Nephron (organoid): ENCODE measurements around the gene SH3TC2.
"Not testable (repeated sequence)": the region's sequence is repeated elsewhere in the genome, so short reads cannot be mapped to it uniquely, and the experiment has no call there.

Experiments used
- H3K27ac Mint-ChIP-seq, 3 experiments: 2 replicates each; pipeline ENCODE4 v1.8.0; 2020; ENCODE audit warnings: mixed read lengths in 3 of 3, mild to moderate bottlenecking in 2 of 3, moderate library complexity in 1 of 3
- H3K27me3 Mint-ChIP-seq: 2 replicates; pipeline ENCODE4 v1.8.0; 2021; ENCODE audit warnings: low read depth, mild to moderate bottlenecking, moderate library complexity, mixed read lengths
- H3K36me3 Mint-ChIP-seq: 2 replicates; pipeline ENCODE4 v1.8.0; 2020; ENCODE audit warnings: low read depth, mixed read lengths
- H3K4me1 Mint-ChIP-seq: 2 replicates; pipeline ENCODE4 v1.8.0; 2020; ENCODE audit warnings: mixed read lengths
- H3K4me3 Mint-ChIP-seq, 3 experiments: 2 replicates each; pipeline ENCODE4 v1.8.0; 2020; ENCODE audit warnings: mild to moderate bottlenecking in 3 of 3, mixed read lengths in 3 of 3, moderate library complexity in 2 of 3
- H3K9me3 Mint-ChIP-seq: 2 replicates; pipeline ENCODE4 v1.8.0; 2020; ENCODE audit warnings: mixed read lengths
- CTCF ChIP-seq, 3 experiments: fragments of 200-600 bp; sonication (generic); IDR thresholded peaks; one replicate each; pipeline ENCODE4 v1.5.0; 2021; ENCODE audit warnings: antibody characterized with exemption in 3 of 3; ENCODE audit not compliant: unreplicated experiment in 3 of 3

Gene SH3TC2

DNA sequence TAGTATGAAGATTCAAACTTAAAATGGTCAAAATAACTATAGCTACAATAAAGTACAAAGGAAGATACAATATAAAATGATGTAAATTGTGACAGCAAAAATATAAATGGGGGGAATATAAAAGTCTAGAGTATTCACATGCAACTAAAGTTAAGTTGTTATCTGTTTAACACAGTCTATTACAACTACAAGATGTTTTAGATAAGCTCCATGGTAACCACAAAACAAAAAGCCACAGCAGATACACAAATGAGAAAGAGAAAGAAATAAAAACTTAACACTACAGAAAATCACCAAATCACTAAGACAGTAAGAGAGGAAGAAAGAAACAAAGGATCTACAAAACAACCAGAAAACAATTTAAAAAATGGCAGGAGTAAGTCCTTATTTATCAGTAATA is 17.0 kb upstream of the SH3TC2 start:
- peaks cover 4% of the 10 kb centered on the region for H3K27me3 Mint-ChIP-seq
- no peak overlapping the region for H3K27ac Mint-ChIP-seq
- H3K4me1 Mint-ChIP-seq = no peaks in the 10 kb centered on the region
- no peak for TF ChIP-seq CTCF (IDR thresholded peaks at IDR 0.05; ENCODE audit: unreplicated experiment in 3 of 3)
- H3K36me3 Mint-ChIP-seq = no peaks in the 10 kb centered on the region
- H3K4me3 Mint-ChIP-seq = no peak overlapping the region
- H3K9me3 Mint-ChIP-seq = peaks cover 20% of the 10 kb centered on the region

- H3K9me3 Mint-ChIP-seq = peaks cover 16% of the 10 kb centered on the region
Measured at GRCh38 chr5:149074071-149074470, 11.2 kb upstream of the SH3TC2 start.

GRCh38 chr5:149073213-149073612 is 10.4 kb upstream of the SH3TC2 start:
- TF ChIP-seq CTCF (IDR thresholded peaks at IDR 0.05; ENCODE audit: unreplicated experiment in 3 of 3) = no peak
- H3K36me3 Mint-ChIP-seq = no peaks in the 10 kb centered on the region
- H3K4me1 Mint-ChIP-seq = no peaks in the 10 kb centered on the region
- H3K27me3 Mint-ChIP-seq = peaks cover 5% of the 10 kb centered on the region
- peaks cover 16% of the 10 kb centered on the region for H3K9me3 Mint-ChIP-seq
- no peak overlapping the region for H3K4me3 Mint-ChIP-seq
- H3K27ac Mint-ChIP-seq = no peak overlapping the region

More at GRCh38 chr5:149074071-149074470, 11.2 kb upstream of the SH3TC2 start:
- H3K4me3 Mint-ChIP-seq, H3K27me3 Mint-ChIP-seq, H3K4me1 Mint-ChIP-seq, H3K36me3 Mint-ChIP-seq, H3K27ac Mint-ChIP-seq: not testable (repeated sequence)

GRCh38 chr5:149072791-149073190 is 9.9 kb upstream of the SH3TC2 start:
- no peak overlapping the region for H3K4me3 Mint-ChIP-seq
- no peak overlapping the region for H3K27ac Mint-ChIP-seq
- peaks cover 5% of the 10 kb centered on the region for H3K27me3 Mint-ChIP-seq
- H3K36me3 Mint-ChIP-seq = no peaks in the 10 kb centered on the region
- peaks cover 16% of the 10 kb centered on the region for H3K9me3 Mint-ChIP-seq
- TF ChIP-seq CTCF (IDR thresholded peaks at IDR 0.05; ENCODE audit: unreplicated experiment in 3 of 3) = no peak
- H3K4me1 Mint-ChIP-seq = no peaks in the 10 kb centered on the region

GRCh38 chr5:149072376-149072775 is 9.5 kb upstream of the SH3TC2 start:
- TF ChIP-seq CTCF (IDR thresholded peaks at IDR 0.05; ENCODE audit: unreplicated experiment in 3 of 3) = no peak
- Mint-ChIP-seq H3K27ac (no peak overlapping the region), H3K4me3 (no peak overlapping the region), H3K36me3 (no peaks in the 10 kb centered on the region), H3K9me3 (peaks cover 12% of the 10 kb centered on the region), H3K27me3 (peaks cover 5% of the 10 kb centered on the region), H3K4me1 (no peaks in the 10 kb centered on the region)

DNA sequence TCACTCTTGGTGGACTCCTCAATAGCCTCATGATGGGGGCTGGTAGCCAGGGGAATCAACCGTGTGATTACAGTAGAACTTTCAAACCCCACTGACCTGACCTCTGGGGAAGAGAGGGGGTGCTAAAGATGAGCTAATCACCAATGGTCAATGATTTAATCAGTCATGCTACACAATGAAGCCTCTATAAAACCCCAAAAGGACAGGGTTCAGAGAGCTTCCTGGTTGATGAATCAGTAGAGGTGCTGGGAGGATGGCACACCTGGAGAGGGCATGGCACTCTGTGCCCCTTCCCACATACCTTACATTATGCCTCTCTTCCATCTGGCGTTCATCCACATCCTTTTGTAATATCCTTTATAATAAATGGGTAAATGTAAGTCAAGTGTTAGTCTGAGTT is 8.9 kb upstream of the SH3TC2 start:
- H3K36me3 Mint-ChIP-seq = no peaks in the 10 kb centered on the region
- H3K27me3 Mint-ChIP-seq = peaks cover 5% of the 10 kb centered on the region
- no peaks in the 10 kb centered on the region for H3K4me1 Mint-ChIP-seq

More for the DNA sequence above, 8.9 kb upstream of the SH3TC2 start:
- no peak for TF ChIP-seq CTCF (IDR thresholded peaks at IDR 0.05; ENCODE audit: unreplicated experiment in 3 of 3)
- H3K4me3 Mint-ChIP-seq = no peak overlapping the region
- peaks cover 8% of the 10 kb centered on the region for H3K9me3 Mint-ChIP-seq
- no peak overlapping the region for H3K27ac Mint-ChIP-seq
